Mucosa of descending colon (tissue), 3 donors: Measurements from ENCODE around the gene TET1. TPM values are rescaled to one million over a fixed set of nuclear protein-coding genes. Genes with fewer than 3 reads are reported as not detected.
"Not testable (repeated sequence)": the region's sequence is repeated elsewhere in the genome, so short reads cannot be mapped to it uniquely, and the experiment has no call there.

Experiments used
- ATAC-seq: fragments of 200-7000 bp; cut with Tn5 transposase; one replicate; pipeline ENCODE4 v1.9.1; 2020; ENCODE audit warnings: mild to moderate bottlenecking, moderate library complexity
- DNase-seq, 3 donors: peaks; one replicate each; pipeline ENCODE4 v3.0.0-alpha.2; 2020
- H3K36me3 ChIP-seq: fragments of 200-600 bp; one replicate; pipeline ENCODE4 v1.8.0; 2021; ENCODE audit warnings: low read depth, mild to moderate bottlenecking
- H3K4me1 ChIP-seq: fragments of 200-600 bp; one replicate; pipeline ENCODE4 v1.8.0; 2021; ENCODE audit warnings: low read depth, mild to moderate bottlenecking
- H3K4me3 ChIP-seq: fragments of 200-600 bp; one replicate; pipeline ENCODE4 v1.8.0; 2021; ENCODE audit warnings: mild to moderate bottlenecking
- H3K9me3 ChIP-seq: fragments of 200-600 bp; one replicate; pipeline ENCODE4 v1.8.0; 2021; ENCODE audit warnings: mild to moderate bottlenecking
- intact Hi-C, 2 donors: fragments of 100-400 bp; cut with DNase I in 1 of 2; cut with micrococcal nuclease in 1 of 2; formaldehyde crosslinking; loops; one replicate each; pipeline versions ENCODE4 v1.11.0 to v1.11.1; 2022; cut with DNase I, micrococcal nuclease
- total RNA-seq, 3 donors: library from RNA; stranded (reverse); fragmentation: NEBNext Ultra II Directional in 2 of 3; extraction: Animal tissue kit (Norgen Biotek cat#: 25700) in 2 of 3; gene quantifications; one replicate each; pipeline versions ENCODE4 v1.2.1 to v1.2.4, GENCODE V29; 2021 to 2023
- TF ChIP-seq, protein P1 (sequence below): fragments of 200-600 bp; IDR thresholded peaks from one replicate; pipeline ENCODE4 v1.8.0; 2022; ENCODE audit warnings: antibody characterized with exemption, mild to moderate bottlenecking
- donor health status: DM: no; HTN: no; CAD: no; lungs with moderate emphysema.
- donor health status: DM: no; HTN: no; CAD: no.
- donor health status: DM: no; HTN: yes; CAD: no.

TET1 gene
- total RNA-seq, 3 donors from 2014 or later = 1.0 to 5.7 (median 1.1) TPM

DNA sequence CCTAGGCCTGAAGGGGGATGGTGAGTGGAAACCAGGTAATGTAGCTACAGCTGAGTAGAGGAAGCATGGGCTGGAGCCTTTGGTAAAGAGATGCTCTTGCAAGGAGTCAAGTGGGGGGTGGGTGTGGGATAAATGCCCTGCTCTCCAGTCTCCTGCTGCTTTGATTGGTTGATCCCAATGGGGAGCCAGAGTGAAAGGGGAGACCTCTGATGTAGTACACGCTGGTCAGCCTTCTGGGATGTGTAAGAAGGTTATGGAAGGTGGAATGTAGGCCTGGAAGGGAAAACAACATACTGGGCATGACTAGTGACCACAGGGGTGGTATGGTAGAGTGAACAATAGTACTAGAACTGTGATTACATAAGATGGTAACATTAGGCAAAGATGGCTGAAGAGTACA, 44.3 kb downstream of the TET1 start:
- Histone ChIP-seq H3K9me3 (no peaks in the 10 kb centered on the region), H3K36me3 (no peaks in the 10 kb centered on the region), H3K4me3 (no peak overlapping the region), H3K4me1 (peaks cover 13% of the 10 kb centered on the region)
- ATAC-seq (no peak), DNase-seq (no peak)
- TF ChIP-seq, protein P1, sequence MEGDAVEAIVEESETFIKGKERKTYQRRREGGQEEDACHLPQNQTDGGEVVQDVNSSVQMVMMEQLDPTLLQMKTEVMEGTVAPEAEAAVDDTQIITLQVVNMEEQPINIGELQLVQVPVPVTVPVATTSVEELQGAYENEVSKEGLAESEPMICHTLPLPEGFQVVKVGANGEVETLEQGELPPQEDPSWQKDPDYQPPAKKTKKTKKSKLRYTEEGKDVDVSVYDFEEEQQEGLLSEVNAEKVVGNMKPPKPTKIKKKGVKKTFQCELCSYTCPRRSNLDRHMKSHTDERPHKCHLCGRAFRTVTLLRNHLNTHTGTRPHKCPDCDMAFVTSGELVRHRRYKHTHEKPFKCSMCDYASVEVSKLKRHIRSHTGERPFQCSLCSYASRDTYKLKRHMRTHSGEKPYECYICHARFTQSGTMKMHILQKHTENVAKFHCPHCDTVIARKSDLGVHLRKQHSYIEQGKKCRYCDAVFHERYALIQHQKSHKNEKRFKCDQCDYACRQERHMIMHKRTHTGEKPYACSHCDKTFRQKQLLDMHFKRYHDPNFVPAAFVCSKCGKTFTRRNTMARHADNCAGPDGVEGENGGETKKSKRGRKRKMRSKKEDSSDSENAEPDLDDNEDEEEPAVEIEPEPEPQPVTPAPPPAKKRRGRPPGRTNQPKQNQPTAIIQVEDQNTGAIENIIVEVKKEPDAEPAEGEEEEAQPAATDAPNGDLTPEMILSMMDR = no peak
- intact Hi-C loops = no loop called here

DNA sequence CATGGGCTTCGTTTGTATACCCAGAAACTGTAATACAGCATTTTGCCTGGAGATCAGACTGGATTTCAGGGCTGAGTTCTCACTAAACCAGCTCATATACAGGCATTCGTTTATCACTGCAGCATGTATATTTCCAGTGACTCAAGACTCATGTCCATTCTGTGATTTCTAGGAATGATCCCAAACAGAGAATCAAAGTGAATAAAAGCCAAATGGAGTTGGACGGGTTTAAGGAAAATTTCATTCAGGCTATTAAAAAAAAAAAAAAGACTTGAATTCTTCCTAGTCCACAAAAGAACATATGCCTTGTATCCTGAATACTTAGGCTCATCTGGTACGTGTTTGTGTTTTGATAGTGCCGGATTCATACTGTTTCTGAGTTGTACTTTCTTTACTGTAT, 46.8 kb downstream of the TET1 start:
- no peak for ATAC-seq
- TF ChIP-seq, protein P1 = no peak
- no peaks in the 10 kb centered on the region for H3K36me3 ChIP-seq
- H3K9me3 ChIP-seq = no peaks in the 10 kb centered on the region
- peaks cover 8% of the 10 kb centered on the region for H3K4me1 ChIP-seq
- intact Hi-C loops = no loop called here
- DNase-seq = no peak
- no peak overlapping the region for H3K4me3 ChIP-seq

DNA sequence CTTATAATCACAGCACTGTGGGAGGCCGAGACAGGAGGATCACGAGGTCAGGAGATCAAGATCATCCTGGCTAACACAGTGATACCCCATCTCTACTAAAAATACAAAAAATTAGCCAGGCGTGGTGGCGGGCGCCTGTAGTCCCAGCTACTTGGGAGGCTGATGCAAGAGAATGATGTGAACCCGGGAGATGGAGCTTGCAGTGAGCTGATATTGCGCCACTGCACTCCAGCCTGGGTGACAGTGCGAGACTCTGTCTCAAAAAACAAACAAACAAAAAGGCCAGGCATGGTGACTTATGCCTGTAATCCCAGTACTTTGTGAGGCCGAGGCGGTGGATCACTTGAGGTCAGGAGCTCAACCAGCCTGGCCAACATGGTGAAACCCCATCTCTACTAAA, 49.9 kb downstream of the TET1 start:
- H3K9me3 ChIP-seq, DNase-seq, intact Hi-C loops, H3K4me1 ChIP-seq, ATAC-seq, H3K4me3 ChIP-seq, H3K36me3 ChIP-seq: not testable (repeated sequence)

DNA sequence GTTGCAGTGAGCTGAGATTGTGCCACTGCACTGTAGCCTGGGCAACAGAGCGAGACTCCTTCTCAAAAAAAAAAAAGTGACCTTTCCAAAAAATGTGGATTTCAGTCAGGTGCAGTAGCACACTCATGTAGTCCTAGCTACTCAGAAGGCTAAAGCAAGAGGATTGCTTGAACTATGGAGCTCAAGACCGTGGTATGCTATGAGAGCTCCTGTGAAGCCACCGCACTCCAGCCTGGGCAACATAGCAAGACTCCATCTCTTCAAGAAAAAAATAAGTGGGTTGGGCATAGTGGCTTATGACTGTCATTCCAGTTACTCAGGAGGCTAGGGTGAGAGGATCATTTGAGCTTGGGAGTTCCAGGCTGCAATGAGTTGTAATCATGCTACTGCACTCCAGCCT, 51.1 kb downstream of the TET1 start:
- no peak for DNase-seq
- TF ChIP-seq, protein P1 = no peak

DNA sequence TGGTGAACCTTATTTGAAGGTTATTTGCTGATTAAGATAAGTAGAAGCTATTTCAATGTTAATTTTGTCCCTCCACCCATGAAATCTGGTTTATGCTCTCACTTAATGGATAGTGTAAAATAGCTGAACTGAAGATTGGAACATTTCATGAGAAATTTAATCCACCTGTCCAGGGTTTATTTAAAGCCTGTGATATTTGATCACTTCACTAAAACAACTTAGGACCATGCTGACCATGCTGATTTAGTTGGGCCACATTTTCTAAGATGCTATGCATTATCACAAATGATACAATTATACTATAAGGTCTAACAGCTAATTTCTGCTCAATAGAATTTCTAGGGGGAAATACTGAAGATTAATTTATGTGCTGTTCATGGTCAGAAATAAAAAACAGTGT, 53.8 kb downstream of the TET1 start:
- H3K4me3 ChIP-seq, H3K9me3 ChIP-seq, H3K36me3 ChIP-seq, DNase-seq, intact Hi-C loops, H3K4me1 ChIP-seq, ATAC-seq: not testable (repeated sequence)

More for the DNA sequence above, 51.1 kb downstream of the TET1 start:
- Histone ChIP-seq H3K4me3 (no peak overlapping the region), H3K36me3 (no peaks in the 10 kb centered on the region), H3K4me1 (no peaks in the 10 kb centered on the region), H3K9me3 (no peaks in the 10 kb centered on the region)
- intact Hi-C loops = no loop called here
- no peak for ATAC-seq

DNA sequence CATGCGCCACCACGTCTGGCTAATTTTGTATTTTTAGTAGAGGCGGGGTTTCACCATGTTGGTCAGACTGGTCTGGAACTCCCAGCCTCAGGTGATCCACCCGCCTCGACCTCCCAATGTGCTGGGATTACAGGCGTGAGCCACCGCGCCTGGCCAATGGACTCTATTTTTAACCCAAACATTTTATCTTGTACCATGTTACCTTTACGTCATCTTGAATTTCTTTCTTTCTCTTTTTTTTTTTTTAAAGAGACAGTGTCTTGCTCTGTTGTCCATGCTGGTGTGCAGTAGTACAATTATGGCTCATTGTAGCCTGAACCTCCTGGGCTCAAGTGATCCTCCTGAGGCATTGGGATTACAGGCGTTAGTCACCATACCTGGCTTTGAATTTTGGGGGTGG, 57.6 kb downstream of the TET1 start:
- H3K9me3 ChIP-seq, H3K4me3 ChIP-seq, DNase-seq, H3K4me1 ChIP-seq, ATAC-seq, intact Hi-C loops, H3K36me3 ChIP-seq: not testable (repeated sequence)

DNA sequence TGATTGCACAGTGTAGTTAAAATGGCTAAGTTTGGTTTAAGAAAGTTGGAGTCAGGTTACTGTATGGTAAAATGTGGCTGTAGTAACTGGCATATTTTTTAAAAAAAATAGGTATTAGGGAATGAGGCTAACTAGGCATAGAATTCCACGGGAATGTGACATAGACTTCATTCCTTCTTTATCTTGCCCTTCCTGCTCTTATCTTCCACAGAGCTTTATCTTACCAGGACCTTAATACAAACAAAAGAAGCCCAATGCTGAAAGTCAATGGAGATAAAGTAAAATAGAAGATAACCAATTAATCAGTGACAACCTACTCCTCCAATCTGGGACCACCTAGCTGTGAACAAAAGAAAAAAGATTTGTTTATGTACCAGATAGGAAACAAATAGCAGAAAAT, 58.1 kb downstream of the TET1 start:
- Histone ChIP-seq H3K36me3 (no peaks in the 10 kb centered on the region), H3K4me3 (no peak overlapping the region), H3K4me1 (no peaks in the 10 kb centered on the region), H3K9me3 (no peaks in the 10 kb centered on the region)
- ATAC-seq (no peak), DNase-seq (no peak)
- intact Hi-C loops = no loop called here
- TF ChIP-seq, protein P1 = no peak
